GM18511 (cell line): ENCODE measurements around the gene LCP1.

Experiments used
- ATAC-seq: cut with Tn5 transposase; IDR thresholded peaks from one replicate; pipeline ENCODE4 v1.9.1; 2021; ENCODE audit warnings: mild to moderate bottlenecking, moderate library complexity; ENCODE audit not compliant: unreplicated experiment

LCP1 gene

GRCh38 chr13:46104868-46105267 lies 77.1 kb downstream of the LCP1 start, which contains the start of gene CPB2:
CPB2 (minus strand) TSS chr13:46105033; CDS start chr13:46105009, 24 bp downstream.
- ATAC-seq = no peak

GRCh38 chr13:46103037-46103436 lies 78.9 kb downstream of the LCP1 start:
- no peak for ATAC-seq

- no peak for ATAC-seq
Measured at GRCh38 chr13:46102255-46102605, 79.7 kb downstream of the LCP1 start.

GRCh38 chr13:46101484-46102254 lies 80.3 kb downstream of the LCP1 start:
- no peak for ATAC-seq

GRCh38 chr13:46101002-46101401 lies 81.0 kb downstream of the LCP1 start:
- ATAC-seq = no peak

GRCh38 chr13:46100191-46100815 lies 81.7 kb downstream of the LCP1 start:
- ATAC-seq = no peak

GRCh38 chr13:46097663-46098062 lies 84.3 kb downstream of the LCP1 start:
- ATAC-seq = no peak

GRCh38 chr13:46097015-46097414 lies 85.0 kb downstream of the LCP1 start:
- ATAC-seq = no peak

- no peak for ATAC-seq
Measured at GRCh38 chr13:46094478-46094877, 87.5 kb downstream of the LCP1 start.

- ATAC-seq = no peak
Measured at GRCh38 chr13:46088821-46089562, 93.0 kb downstream of the LCP1 start.

GRCh38 chr13:46087481-46087880 lies 94.5 kb downstream of the LCP1 start:
- ATAC-seq = no peak

GRCh38 chr13:46086985-46087384 lies 95.0 kb downstream of the LCP1 start:
- no peak for ATAC-seq

- ATAC-seq = no peak
Measured at GRCh38 chr13:46086421-46086922, 95.5 kb downstream of the LCP1 start.

- no peak for ATAC-seq
Measured at GRCh38 chr13:46085737-46086136, 96.2 kb downstream of the LCP1 start.

- no peak for ATAC-seq
Measured at GRCh38 chr13:46082324-46082723, 99.7 kb downstream of the LCP1 start.

- ATAC-seq = no peak
Measured at GRCh38 chr13:46079770-46080169, 102.2 kb downstream of the LCP1 start.

- no peak for ATAC-seq
Measured at GRCh38 chr13:46077265-46077664, 104.7 kb downstream of the LCP1 start.

- no peak for ATAC-seq
Measured at GRCh38 chr13:46076827-46077226, 105.2 kb downstream of the LCP1 start.
